HepG2 (cell line): ENCODE measurements around the gene PPP4C. TPM values are rescaled to one million over a fixed set of nuclear protein-coding genes. Genes with fewer than 3 reads are reported as not detected.

Experiments used
- DMAP1 ChIP-seq: IDR thresholded peaks from 2 replicates; pipeline ENCODE4 v1.6.1; 2016
- E2F5 ChIP-seq: sonication (generic); formaldehyde crosslinking; conservative IDR thresholded peaks from 2 replicates; pipeline ENCODE4 v1.4.0; 2020; ENCODE audit warnings: missing genetic modification reagents
- GATA4 ChIP-seq: sonication (generic); IDR thresholded peaks from 2 replicates; pipeline ENCODE4 v1.6.1; 2016; ENCODE audit warnings: antibody characterized with exemption, low read depth, borderline replicate concordance
- GATAD1 ChIP-seq: IDR thresholded peaks from 2 replicates; pipeline ENCODE4 v1.6.1; 2016; ENCODE audit warnings: missing genetic modification reagents, missing compliant biosample characterization
- ISX ChIP-seq: sonication (generic); formaldehyde crosslinking; conservative IDR thresholded peaks from 2 replicates; pipeline ENCODE4 v1.5.0; 2020; ENCODE audit warnings: missing genetic modification reagents
- MEIS2 ChIP-seq: sonication (generic); formaldehyde crosslinking; IDR thresholded peaks from 2 replicates; pipeline ENCODE4 v1.9.0; 2021; ENCODE audit warnings: mild to moderate bottlenecking, missing genetic modification reagents
- MTA1 ChIP-seq: sonication (generic); formaldehyde crosslinking; IDR thresholded peaks from 2 replicates; pipeline ENCODE4 v1.4.0; 2020; ENCODE audit warnings: missing genetic modification reagents, mild to moderate bottlenecking, borderline replicate concordance
- MXD1 ChIP-seq: sonication (generic); formaldehyde crosslinking; IDR thresholded peaks from 2 replicates; pipeline ENCODE4 v1.4.0; 2020; ENCODE audit warnings: mild to moderate bottlenecking, missing genetic modification reagents
- RBAK ChIP-seq: sonication (generic); formaldehyde crosslinking; IDR thresholded peaks from 2 replicates; pipeline ENCODE4 v1.5.1; 2020; ENCODE audit warnings: mild to moderate bottlenecking, missing genetic modification reagents
- RBM39 ChIP-seq: fragments of 200-400 bp; formaldehyde crosslinking; IDR thresholded peaks from one replicate; pipeline ENCODE4 v1.6.1; 2018; ENCODE audit warnings: antibody characterized with exemption, mild to moderate bottlenecking, low read depth, low read length; ENCODE audit not compliant: poor library complexity, severe bottlenecking
- ZFP41 ChIP-seq: sonication (generic); formaldehyde crosslinking; IDR thresholded peaks from 2 replicates; pipeline ENCODE4 v1.4.0; 2020; ENCODE audit warnings: mild to moderate bottlenecking, missing genetic modification reagents, borderline replicate concordance
- ZNF160 ChIP-seq: sonication (generic); formaldehyde crosslinking; IDR thresholded peaks from 2 replicates; pipeline ENCODE4 v1.8.0; 2022; ENCODE audit warnings: mild to moderate bottlenecking, inconsistent platforms, missing genetic modification reagents
- ZNF20 ChIP-seq: sonication (generic); formaldehyde crosslinking; IDR thresholded peaks from 2 replicates; pipeline ENCODE4 v1.4.0; 2020; ENCODE audit warnings: mild to moderate bottlenecking, moderate library complexity, missing genetic modification reagents
- ZNF557 ChIP-seq: sonication (generic); formaldehyde crosslinking; IDR thresholded peaks from 2 replicates; pipeline ENCODE4 v1.4.0; 2020; ENCODE audit warnings: missing genetic modification reagents
- ZNF687 ChIP-seq: sonication (generic); formaldehyde crosslinking; IDR thresholded peaks from 2 replicates; pipeline ENCODE4 v1.5.1; 2020; ENCODE audit warnings: mild to moderate bottlenecking, missing genetic modification reagents, moderate library complexity
- ZNF691 ChIP-seq: sonication (generic); formaldehyde crosslinking; IDR thresholded peaks from 2 replicates; pipeline ENCODE4 v1.4.0; 2020; ENCODE audit warnings: missing genetic modification reagents, low read depth, mild to moderate bottlenecking, borderline replicate concordance
- ZNF704 ChIP-seq: sonication (generic); formaldehyde crosslinking; IDR thresholded peaks from 2 replicates; pipeline ENCODE4 v1.8.1; 2023; ENCODE audit warnings: mild to moderate bottlenecking, inconsistent platforms, moderate library complexity, missing genetic modification reagents, borderline replicate concordance
- polyA plus RNA-seq, 8 experiments: library from polyadenylated mRNA; depleted of rRNA in 3 of 8; stranded (reverse) in 7 of 8; unstranded in 1 of 8; fragments of >200 nt; fragmentation: Illumina TruSeq in 4 of 8; extraction: Trizol in 4 of 8; gene quantifications; 2 replicates each; pipeline versions ENCODE4 v1.2.1 to v1.2.3, GENCODE V29; 2011 to 2016; ENCODE audit warnings: low read depth in 4 of 8, missing spikeins in 1 of 8, mixed read lengths in 1 of 8; ENCODE audit not compliant: insufficient read depth in 1 of 8
- total RNA-seq, 5 experiments: library from RNA; depleted of rRNA; stranded (reverse); fragments of >200 nt; fragmentation: Illumina TruSeq; extraction: Trizol; gene quantifications; 2 replicates each; pipeline ENCODE4 v1.2.3, GENCODE V29; 2016; ENCODE audit warnings: low read depth in 1 of 5

PPP4C gene
- total and polyA plus RNA-seq, 2 of the 13 experiments (the other 11 are each of a cell fraction or from before 2014, with no cell fraction given): 176 to 220 TPM

- no peak for TF ChIP-seq E2F5 (CRISPR knock-in tag)
- TF ChIP-seq ZNF687 (CRISPR knock-in tag): peak; percentile 62
- 0 out of 2 replicates have a peak, but pooled peaks have one; percentile 45 for TF ChIP-seq MEIS2
- TF ChIP-seq DMAP1 (CRISPR knock-in tag): 0 out of 2 replicates have a peak, but pooled peaks have one; percentile 10
- TF ChIP-seq ZNF704 (CRISPR knock-in tag): 0 out of 2 replicates have a peak, but pooled peaks have one; percentile 59
- peak; percentile 34; the same call in 1 of the 2 replicates for TF ChIP-seq MTA1 (CRISPR knock-in tag)
- peak; percentile 31; the same call in 1 of the 2 replicates for TF ChIP-seq MXD1 (CRISPR knock-in tag)
- no peak for TF ChIP-seq ZNF557
- peak; percentile 5; the same call in 1 of the 2 replicates for TF ChIP-seq ZFP41 (CRISPR knock-in tag)
- 0 out of 2 replicates have a peak, but pooled peaks have one; percentile 58 for TF ChIP-seq ZNF691 (CRISPR knock-in tag)
- no peak for TF ChIP-seq RBM39
- no peak for TF ChIP-seq RBAK (CRISPR knock-in tag)
- TF ChIP-seq ISX (CRISPR knock-in tag): no peak
- TF ChIP-seq ZNF20: no peak
- no peak for TF ChIP-seq GATA4
- no peak for TF ChIP-seq GATAD1 (CRISPR knock-in tag)
- 0 out of 2 replicates have a peak, but pooled peaks have one; percentile 13 for TF ChIP-seq ZNF160
Observed at GRCh38 chr16:30121741-30122571, 46.2 kb downstream of the PPP4C start (continued).
